Posterior vena cava (tissue), 2 donors: Measurements from ENCODE around the gene VAMP5. TPM values are rescaled to one million over a fixed set of nuclear protein-coding genes. Genes with fewer than 3 reads are reported as not detected.
"Not testable (repeated sequence)": the region's sequence is repeated elsewhere in the genome, so short reads cannot be mapped to it uniquely, and the experiment has no call there.

ENCODE experiments used
- DNase-seq: peaks from one replicate; pipeline ENCODE4 v3.0.0-alpha.2; 2020; ENCODE audit warnings: low spot score
- intact Hi-C, 2 donors: fragments of 100-400 bp; cut with DNase I; formaldehyde crosslinking; loops; one replicate each; pipeline versions ENCODE4 v1.14.1 to v1.14.2; 2022 to 2023
- total RNA-seq, 2 donors: library from RNA; stranded (reverse); fragmentation: NEBNext Ultra II Directional; extraction: Animal tissue kit (Norgen Biotek cat#: 25700); gene quantifications; one replicate each; pipeline ENCODE4 v1.2.1, GENCODE V29; 2021
- donor health status: DM: yes; HTN: yes; CAD: no.
- donor health status: DM: yes; HTN: yes; CAD: no.

Gene VAMP5
- total RNA-seq, 2 donors from 2014 or later, result 79.9 to 96.2 TPM

DNA sequence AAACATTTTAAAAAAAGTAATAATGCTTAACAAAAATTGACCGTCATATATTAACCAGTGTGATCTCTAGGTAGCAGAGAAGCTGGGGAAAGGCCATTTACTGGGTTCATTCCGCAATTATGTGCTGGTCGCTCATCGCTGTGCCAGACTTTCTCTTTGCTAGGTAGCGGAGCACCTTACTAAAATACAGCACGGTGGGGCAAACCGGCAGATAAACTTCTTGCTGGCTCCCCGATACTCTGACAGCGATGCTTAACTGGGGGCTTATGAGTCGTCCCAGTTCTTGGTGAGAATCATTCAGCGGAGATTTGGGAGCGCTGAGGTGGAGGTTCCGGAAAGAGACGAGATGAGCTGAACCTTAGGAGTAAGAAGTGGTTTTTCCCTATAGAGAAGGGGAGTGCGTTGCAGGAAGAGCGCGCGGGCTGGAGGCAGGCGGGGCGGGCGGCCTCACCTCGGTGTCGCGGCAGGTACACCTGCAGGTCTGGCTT is 27.0 kb downstream of the VAMP5 start:
- intact Hi-C loops, result no loop called here
- DNase-seq, result no peak

DNA sequence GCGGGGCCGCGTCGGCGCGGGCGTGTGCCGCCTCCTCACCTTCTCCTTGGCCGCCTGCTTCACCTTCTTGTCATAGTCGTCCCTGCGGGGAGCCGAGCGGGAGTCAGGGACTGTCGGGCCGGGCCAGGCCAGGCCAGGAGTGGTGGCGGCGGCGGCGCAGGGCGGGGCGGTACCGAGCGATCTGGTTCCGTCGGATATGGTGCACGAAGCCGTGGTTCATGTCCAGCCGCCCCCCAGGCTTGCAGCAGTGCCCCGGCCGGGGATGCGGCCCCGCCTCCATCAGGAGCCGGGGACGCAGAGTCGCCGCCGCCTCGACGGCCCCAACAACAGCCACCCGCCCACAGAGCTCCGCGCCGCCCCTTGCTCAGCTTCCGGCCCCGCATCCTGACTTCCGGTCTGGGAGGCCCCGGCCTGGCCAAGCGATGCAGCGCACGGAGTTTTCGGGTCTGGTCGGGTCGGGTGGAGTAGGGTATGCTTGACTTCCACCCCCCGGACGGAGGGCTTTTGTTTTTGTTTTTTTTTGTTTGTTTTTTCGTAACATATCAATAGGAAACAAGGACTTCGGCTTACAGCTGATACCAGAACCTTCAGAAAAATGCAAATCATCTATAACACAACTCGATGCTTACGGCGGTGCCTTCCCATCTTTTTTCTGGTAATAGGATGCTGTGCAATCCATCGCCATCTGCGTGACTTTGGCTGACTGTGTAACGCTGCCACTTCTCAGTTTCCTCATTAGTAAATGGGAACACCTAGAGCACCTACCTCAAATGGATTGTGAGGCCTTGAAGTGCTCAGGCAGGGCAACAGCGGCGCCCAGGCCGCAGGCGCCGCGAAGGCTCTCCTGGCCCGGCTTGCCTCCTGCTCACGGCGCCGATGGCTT is 27.7 kb downstream of the VAMP5 start, which contains the start of gene C2orf68:
TSS of gene C2orf68 (minus strand) at position 362 of the 883 bp plus-strand sequence. CDS start at position 280, 82 bp downstream.
- peak; percentile 97 for DNase-seq
- intact Hi-C loops, result no loop called here

GRCh38 chr2:85613717-85614515 is 29.7 kb downstream of the VAMP5 start:
- no peak for DNase-seq
- intact Hi-C loops, result no loop called here

- intact Hi-C loops, DNase-seq: not testable (repeated sequence)
Measured at GRCh38 chr2:85614757-85615156, 30.5 kb downstream of the VAMP5 start.

DNA sequence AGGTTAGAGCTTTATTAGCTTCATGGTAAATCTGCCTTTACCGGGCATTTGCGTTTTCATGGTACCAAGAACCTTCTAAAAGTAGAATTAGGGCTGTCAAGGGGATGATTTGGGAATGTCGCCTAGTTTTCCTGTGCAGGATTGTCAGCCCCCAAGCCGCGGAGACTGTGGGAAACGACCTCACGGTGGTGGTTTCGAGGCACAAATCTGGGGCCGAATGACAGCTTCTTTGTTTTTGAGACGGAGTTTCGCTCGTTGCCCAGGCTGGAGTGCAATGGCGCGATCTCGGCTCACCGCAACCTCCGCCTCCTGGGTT is 31.1 kb downstream of the VAMP5 start:
- intact Hi-C loops, result no loop called here
- DNase-seq, result no peak

GRCh38 chr2:85617723-85618122 is 33.5 kb downstream of the VAMP5 start:
- intact Hi-C loops, result not testable (repeated sequence)

DNA sequence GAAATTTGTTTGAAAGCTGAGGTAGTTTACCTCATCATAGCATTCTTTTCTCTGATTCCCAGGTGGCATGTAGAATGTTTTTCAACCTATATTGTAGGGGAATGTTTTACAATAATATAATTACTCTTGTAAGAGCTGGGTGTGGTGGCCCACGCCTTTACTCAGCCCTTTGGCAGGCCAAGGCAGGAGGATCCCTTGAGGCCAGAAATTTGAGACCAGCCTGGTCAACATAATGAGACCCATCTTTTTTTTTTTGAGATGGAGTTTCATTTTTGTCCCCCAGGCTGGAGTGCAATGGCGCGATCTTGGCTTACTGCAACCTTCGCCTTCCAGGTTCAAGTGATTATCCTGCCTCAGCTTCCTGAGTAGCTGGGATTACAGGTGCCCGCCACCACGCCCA is 35.4 kb downstream of the VAMP5 start:
- intact Hi-C loops, result no loop called here
- DNase-seq, result no peak

More at GRCh38 chr2:85617723-85618122, 33.5 kb downstream of the VAMP5 start:
- DNase-seq, result not testable (repeated sequence)

- intact Hi-C loops, result no loop called here
- DNase-seq, result no peak
Measured at GRCh38 chr2:85621338-85621737, 37.1 kb downstream of the VAMP5 start.

- no peak for DNase-seq
- intact Hi-C loops, result no loop called here
Measured at GRCh38 chr2:85623991-85624390, 39.8 kb downstream of the VAMP5 start.

GRCh38 chr2:85628658-85629057 is 44.4 kb downstream of the VAMP5 start:
- intact Hi-C loops, result no loop called here
- no peak for DNase-seq

DNA sequence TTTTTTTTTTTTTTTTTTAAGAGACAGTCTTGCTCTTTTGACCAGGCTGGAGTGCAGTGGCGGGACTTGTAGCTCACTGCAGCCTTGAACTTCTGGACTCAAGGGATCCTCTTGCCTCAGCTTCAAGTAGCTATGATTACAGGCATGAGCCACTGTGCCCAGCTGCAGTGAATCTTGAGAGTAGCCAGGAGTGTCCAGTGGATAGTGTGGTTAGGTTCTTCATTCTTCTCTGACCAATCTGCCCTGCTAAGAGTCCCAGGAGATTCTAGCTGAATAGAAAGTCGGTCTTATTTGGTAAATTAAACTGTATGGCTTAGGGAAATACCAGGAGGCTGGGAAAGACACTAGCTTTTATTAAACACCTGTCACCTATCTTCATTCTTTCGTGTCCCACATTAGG is 47.1 kb downstream of the VAMP5 start:
- DNase-seq, result no peak
- intact Hi-C loops, result loop anchor here in 1 of 2 donors (10.0 kb wide), 1 partner anchor 173 kb away; no protein-coding TSS in a partner anchor

GRCh38 chr2:85635011-85635410 is 50.8 kb downstream of the VAMP5 start:
- no peak for DNase-seq
- intact Hi-C loops, result loop anchor here (5.0 to 10.0 kb wide), 3 partner anchors 72 to 177 kb away; no protein-coding TSS in a partner anchor

- intact Hi-C loops, result loop anchor here (5.0 to 10.0 kb wide), 3 partner anchors 72 to 177 kb away; no protein-coding TSS in a partner anchor
Measured at GRCh38 chr2:85635636-85636035, 51.4 kb downstream of the VAMP5 start.

DNA sequence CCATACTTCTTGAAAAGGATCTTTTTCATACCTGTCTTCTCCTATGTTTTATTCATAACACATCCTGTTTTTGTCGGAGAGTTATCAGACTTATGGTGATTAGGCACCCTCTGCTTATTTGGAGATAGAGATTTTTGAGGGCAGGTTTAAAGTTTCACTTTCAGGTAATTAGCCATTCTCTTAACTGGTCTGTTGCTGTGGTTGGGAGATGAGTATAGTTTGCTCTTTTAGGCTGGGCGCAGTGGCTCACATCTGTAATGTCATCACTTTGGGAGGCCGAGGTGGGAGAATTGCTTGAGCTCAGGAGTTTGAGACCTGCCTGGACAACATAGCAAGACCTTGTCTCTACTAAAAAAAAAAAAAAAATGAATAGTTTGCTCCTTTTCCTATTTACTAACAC is 58.5 kb downstream of the VAMP5 start:
- DNase-seq, result no peak
- intact Hi-C loops, result no loop called here

More at GRCh38 chr2:85635636-85636035, 51.4 kb downstream of the VAMP5 start:
- DNase-seq, result no peak

Other genes starting within 250 kb of the VAMP5 start
- 10 to 100 TPM; 29.2 TPM for gene RETSAT, start 229.9 kb upstream of the VAMP5 start, total RNA-seq
- 10 to 100 TPM; 11.2 to 13.1 TPM for gene ELMOD3, start 229.7 kb upstream of the VAMP5 start, total RNA-seq
- 10 to 100 TPM; 56.6 to 72.1 TPM for gene CAPG, start 174.1 kb upstream of the VAMP5 start, total RNA-seq
- gene SH2D6, start 165.7 kb upstream of the VAMP5 start, total RNA-seq, result not detected
- 100 to 1,000 TPM; 233 to 277 TPM for gene MAT2A, start 45.3 kb upstream of the VAMP5 start, total RNA-seq
- gene GGCX, start 22.9 kb upstream of the VAMP5 start, total RNA-seq, result 10 to 100 TPM; 26.3 to 31.2 TPM
- 10 to 100 TPM; 29.7 to 54.9 TPM for gene VAMP8, start 6.8 kb upstream of the VAMP5 start, total RNA-seq
- gene RNF181, start 11.3 kb downstream of the VAMP5 start, total RNA-seq, result 10 to 100 TPM; 88.3 to 99.2 TPM
- 10 to 100 TPM; 18.3 to 18.5 TPM for gene TMEM150A, start 18.3 kb downstream of the VAMP5 start, total RNA-seq
- 10 to 100 TPM; 15.8 to 18.4 TPM for gene C2orf68, start 27.6 kb downstream of the VAMP5 start, total RNA-seq
- gene USP39, start 31.8 kb downstream of the VAMP5 start, total RNA-seq, result 10 to 100 TPM; 32.7 to 33.0 TPM
- gene SFTPB, start 83.8 kb downstream of the VAMP5 start, total RNA-seq, result 1 to 10 TPM in 1 of 2 donors, not detected in 1; 1.7 TPM
- gene GNLY, start 109.9 kb downstream of the VAMP5 start, total RNA-seq, result 1 to 10 TPM; 2.4 to 5.3 TPM
- gene ATOH8, start 169.6 kb downstream of the VAMP5 start, total RNA-seq, result 10 to 100 TPM; 16.6 to 17.5 TPM